ENCODE results near the gene GAB2.

DNA sequence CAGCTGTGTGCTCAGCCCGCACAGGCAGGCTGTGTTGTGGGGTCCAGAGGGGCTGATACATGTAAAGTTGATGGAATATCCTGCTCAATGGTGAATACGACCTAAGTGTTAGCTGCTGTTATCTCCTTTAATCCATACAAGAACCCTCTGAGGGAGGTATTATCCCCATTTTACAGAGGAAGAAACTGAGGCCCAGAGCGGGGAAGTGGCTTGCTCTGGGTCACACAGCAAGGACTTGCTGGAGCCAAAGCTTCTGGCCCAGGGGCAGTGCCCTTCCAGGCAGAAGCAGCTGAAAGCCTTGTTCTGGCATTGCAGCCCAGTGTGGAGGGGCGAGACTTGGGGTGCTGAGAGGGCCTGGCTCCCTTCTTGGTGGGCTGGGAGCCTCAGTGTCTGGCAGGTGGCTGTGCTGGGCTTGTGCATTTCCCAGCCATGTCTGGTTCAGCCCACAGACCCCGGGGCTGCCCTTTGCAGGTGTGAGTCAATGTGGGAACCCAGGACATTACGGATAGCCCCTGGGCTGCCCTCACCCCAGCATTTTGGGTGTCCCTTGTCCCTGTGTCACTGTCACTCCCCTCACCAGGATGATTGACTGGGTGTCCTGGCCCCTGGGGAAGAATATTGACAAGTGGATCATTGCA, 218.5 kb downstream of the GAB2 start:
- no peak for TF ChIP-seq POLR2A (IDR thresholded peaks at IDR 0.05)
- TF ChIP-seq, protein P1, sequence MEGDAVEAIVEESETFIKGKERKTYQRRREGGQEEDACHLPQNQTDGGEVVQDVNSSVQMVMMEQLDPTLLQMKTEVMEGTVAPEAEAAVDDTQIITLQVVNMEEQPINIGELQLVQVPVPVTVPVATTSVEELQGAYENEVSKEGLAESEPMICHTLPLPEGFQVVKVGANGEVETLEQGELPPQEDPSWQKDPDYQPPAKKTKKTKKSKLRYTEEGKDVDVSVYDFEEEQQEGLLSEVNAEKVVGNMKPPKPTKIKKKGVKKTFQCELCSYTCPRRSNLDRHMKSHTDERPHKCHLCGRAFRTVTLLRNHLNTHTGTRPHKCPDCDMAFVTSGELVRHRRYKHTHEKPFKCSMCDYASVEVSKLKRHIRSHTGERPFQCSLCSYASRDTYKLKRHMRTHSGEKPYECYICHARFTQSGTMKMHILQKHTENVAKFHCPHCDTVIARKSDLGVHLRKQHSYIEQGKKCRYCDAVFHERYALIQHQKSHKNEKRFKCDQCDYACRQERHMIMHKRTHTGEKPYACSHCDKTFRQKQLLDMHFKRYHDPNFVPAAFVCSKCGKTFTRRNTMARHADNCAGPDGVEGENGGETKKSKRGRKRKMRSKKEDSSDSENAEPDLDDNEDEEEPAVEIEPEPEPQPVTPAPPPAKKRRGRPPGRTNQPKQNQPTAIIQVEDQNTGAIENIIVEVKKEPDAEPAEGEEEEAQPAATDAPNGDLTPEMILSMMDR (IDR thresholded peaks at IDR 0.05), result no peak

All from thyroid gland (tissue), 4 donors.